ENCODE measurements around the gene GEMIN8. TPM values are rescaled to one million over a fixed set of nuclear protein-coding genes. Genes with fewer than 3 reads are reported as not detected.

GEMIN8 gene
- total RNA-seq, 1 experiment from 2014 or later, result 11.2 TPM

DNA sequence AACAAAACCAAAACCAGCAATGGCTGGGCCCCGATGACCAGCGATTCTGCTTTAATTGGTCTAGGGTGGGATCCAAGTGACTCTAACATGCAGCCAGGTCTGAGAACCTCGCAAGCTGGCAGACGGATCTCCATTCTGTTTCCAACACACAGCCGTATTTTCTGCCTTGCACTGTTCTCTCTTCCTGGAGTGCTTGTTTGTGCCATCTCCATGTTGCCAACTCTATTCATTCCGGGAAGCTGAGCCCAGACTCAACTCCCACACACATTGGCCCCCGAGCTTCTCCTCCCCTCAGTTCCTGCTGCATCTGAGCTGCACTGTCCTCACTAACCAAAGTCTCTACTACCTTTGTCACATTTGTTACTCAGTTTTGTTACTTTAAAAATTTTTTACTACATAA, 35.6 kb downstream of the GEMIN8 start:
- H3K4me3 ChIP-seq (ENCODE audit: low read depth in 2 of 2, low read length in 2 of 2), result no peak overlapping the region
- no peaks in the 10 kb centered on the region for H3K27me3 ChIP-seq (ENCODE audit: control insufficient read depth, insufficient read depth, low read length)
- no peaks in the 10 kb centered on the region for H3K9me3 ChIP-seq (ENCODE audit: control insufficient read depth, insufficient read depth, low read depth, low read length)
- BruUV-seq (replicated peaks), result no TSS peak
- H3K4me1 ChIP-seq (ENCODE audit: control insufficient read depth, insufficient read depth, low read length), result no peaks in the 10 kb centered on the region
- no peak overlapping the region for H3K27ac ChIP-seq (ENCODE audit: low read length)
- intact Hi-C loops (cut with micrococcal nuclease; ENCODE audit: unreplicated experiment), result no loop called here
- TF ChIP-seq TCF7L2 (IDR thresholded peaks at IDR 0.05; ENCODE audit: low read depth, low read length), result no peak
- TF ChIP-seq SIN3A (IDR thresholded peaks at IDR 0.05; ENCODE audit: borderline replicate concordance, insufficient read depth, low read depth, low read length), result no peak
- no peak for TF ChIP-seq POLR2AphosphoS5 (IDR thresholded peaks at IDR 0.05; ENCODE audit: low read depth, low read length)
- TF ChIP-seq, protein P1, sequence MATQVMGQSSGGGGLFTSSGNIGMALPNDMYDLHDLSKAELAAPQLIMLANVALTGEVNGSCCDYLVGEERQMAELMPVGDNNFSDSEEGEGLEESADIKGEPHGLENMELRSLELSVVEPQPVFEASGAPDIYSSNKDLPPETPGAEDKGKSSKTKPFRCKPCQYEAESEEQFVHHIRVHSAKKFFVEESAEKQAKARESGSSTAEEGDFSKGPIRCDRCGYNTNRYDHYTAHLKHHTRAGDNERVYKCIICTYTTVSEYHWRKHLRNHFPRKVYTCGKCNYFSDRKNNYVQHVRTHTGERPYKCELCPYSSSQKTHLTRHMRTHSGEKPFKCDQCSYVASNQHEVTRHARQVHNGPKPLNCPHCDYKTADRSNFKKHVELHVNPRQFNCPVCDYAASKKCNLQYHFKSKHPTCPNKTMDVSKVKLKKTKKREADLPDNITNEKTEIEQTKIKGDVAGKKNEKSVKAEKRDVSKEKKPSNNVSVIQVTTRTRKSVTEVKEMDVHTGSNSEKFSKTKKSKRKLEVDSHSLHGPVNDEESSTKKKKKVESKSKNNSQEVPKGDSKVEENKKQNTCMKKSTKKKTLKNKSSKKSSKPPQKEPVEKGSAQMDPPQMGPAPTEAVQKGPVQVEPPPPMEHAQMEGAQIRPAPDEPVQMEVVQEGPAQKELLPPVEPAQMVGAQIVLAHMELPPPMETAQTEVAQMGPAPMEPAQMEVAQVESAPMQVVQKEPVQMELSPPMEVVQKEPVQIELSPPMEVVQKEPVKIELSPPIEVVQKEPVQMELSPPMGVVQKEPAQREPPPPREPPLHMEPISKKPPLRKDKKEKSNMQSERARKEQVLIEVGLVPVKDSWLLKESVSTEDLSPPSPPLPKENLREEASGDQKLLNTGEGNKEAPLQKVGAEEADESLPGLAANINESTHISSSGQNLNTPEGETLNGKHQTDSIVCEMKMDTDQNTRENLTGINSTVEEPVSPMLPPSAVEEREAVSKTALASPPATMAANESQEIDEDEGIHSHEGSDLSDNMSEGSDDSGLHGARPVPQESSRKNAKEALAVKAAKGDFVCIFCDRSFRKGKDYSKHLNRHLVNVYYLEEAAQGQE (IDR thresholded peaks at IDR 0.05; ENCODE audit: insufficient read depth in 1 of 2, low read depth in 2 of 2, low read length in 1 of 2), result no peak
- TF ChIP-seq, protein P2, sequence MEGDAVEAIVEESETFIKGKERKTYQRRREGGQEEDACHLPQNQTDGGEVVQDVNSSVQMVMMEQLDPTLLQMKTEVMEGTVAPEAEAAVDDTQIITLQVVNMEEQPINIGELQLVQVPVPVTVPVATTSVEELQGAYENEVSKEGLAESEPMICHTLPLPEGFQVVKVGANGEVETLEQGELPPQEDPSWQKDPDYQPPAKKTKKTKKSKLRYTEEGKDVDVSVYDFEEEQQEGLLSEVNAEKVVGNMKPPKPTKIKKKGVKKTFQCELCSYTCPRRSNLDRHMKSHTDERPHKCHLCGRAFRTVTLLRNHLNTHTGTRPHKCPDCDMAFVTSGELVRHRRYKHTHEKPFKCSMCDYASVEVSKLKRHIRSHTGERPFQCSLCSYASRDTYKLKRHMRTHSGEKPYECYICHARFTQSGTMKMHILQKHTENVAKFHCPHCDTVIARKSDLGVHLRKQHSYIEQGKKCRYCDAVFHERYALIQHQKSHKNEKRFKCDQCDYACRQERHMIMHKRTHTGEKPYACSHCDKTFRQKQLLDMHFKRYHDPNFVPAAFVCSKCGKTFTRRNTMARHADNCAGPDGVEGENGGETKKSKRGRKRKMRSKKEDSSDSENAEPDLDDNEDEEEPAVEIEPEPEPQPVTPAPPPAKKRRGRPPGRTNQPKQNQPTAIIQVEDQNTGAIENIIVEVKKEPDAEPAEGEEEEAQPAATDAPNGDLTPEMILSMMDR (IDR thresholded peaks at IDR 0.05), result no peak
- ChIA-PET POLR2A (no interaction called here), CTCF (no interaction called here)
- in situ Hi-C loops (cut with HindIII; ENCODE audit: low pct_unique_long_range_greater_than_20kb, low sequenced_read_pairs), result no loop called here
- no peak for ATAC-seq
- no peak for DNase-seq (ENCODE audit: low read depth, low spot score)
- H3K36me3 ChIP-seq (ENCODE audit: control insufficient read depth, insufficient read depth, low read length), result no peaks in the 10 kb centered on the region

DNA sequence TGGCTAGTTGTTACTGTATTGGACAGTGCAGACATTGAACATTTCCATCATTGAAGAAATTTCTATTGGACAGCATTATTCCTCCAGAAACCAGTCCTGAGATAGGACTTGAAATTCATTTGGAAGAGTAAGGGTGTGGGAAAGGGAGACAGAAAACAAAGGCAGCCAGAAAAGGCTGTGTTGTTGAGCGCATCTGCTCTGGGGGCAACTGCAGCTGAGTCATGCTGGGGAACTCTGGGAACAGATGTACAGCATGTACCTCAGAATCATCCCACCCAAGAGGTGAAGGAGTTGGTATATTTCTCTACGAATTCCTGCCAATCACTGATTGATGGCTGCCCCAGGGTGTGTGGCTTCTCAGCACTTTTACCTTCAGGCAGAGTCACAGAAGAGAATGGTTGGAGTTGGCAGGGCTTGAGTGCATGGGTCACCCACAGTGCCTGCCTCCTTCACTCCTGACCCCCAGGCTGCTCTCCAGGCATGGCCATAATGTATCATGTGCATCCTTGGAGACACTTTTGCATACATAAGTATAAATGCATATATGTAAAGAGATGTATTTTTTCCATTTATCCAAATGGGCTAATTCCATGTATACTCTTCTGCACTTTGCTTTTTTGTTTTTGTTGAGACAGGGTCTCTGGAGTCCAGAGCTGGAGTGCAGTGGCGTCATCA, 39.4 kb downstream of the GEMIN8 start:
- POLR2A ChIA-PET, result no interaction called here
- DNase-seq (ENCODE audit: low read depth, low spot score) (no peak), ATAC-seq (no peak)
- in situ Hi-C loops (cut with HindIII; ENCODE audit: low pct_unique_long_range_greater_than_20kb, low sequenced_read_pairs) (no loop called here), intact Hi-C loops (cut with micrococcal nuclease; ENCODE audit: unreplicated experiment) (no loop called here)
- Histone ChIP-seq H3K36me3 (ENCODE audit: control insufficient read depth, insufficient read depth, low read length) (no peaks in the 10 kb centered on the region), H3K4me3 (ENCODE audit: low read depth in 2 of 2, low read length in 2 of 2) (no peak overlapping the region), H3K27ac (ENCODE audit: low read length) (no peak overlapping the region), H3K27me3 (ENCODE audit: control insufficient read depth, insufficient read depth, low read length) (no peaks in the 10 kb centered on the region), H3K9me3 (ENCODE audit: control insufficient read depth, insufficient read depth, low read depth, low read length) (no peaks in the 10 kb centered on the region), H3K4me1 (ENCODE audit: control insufficient read depth, insufficient read depth, low read length) (no peaks in the 10 kb centered on the region)
- TF ChIP-seq, protein P2 (IDR thresholded peaks at IDR 0.05), result no peak
- TF ChIP-seq SIN3A (IDR thresholded peaks at IDR 0.05; ENCODE audit: borderline replicate concordance, insufficient read depth, low read depth, low read length) (no peak), TCF7L2 (IDR thresholded peaks at IDR 0.05; ENCODE audit: low read depth, low read length) (no peak), POLR2AphosphoS5 (IDR thresholded peaks at IDR 0.05; ENCODE audit: low read depth, low read length) (no peak)
- TF ChIP-seq, protein P1 (IDR thresholded peaks at IDR 0.05; ENCODE audit: insufficient read depth in 1 of 2, low read depth in 2 of 2, low read length in 1 of 2), result no peak
- CTCF ChIA-PET, result no interaction called here
- no TSS peak for BruUV-seq (replicated peaks)

All from Panc1 (cell line).